GM21360 (cell line): ENCODE data around the gene KIF7.

ENCODE experiments used
- ATAC-seq: cut with Tn5 transposase; IDR thresholded peaks from one replicate; pipeline ENCODE4 v1.9.1; 2021; ENCODE audit warnings: mild to moderate bottlenecking, moderate library complexity; ENCODE audit not compliant: unreplicated experiment

The KIF7 gene

GRCh38 chr15:89671687-89672086, 16.4 kb upstream of the KIF7 start:
- no peak for ATAC-seq

GRCh38 chr15:89670971-89671560, 15.8 kb upstream of the KIF7 start:
- no peak for ATAC-seq

GRCh38 chr15:89669941-89670340, 14.7 kb upstream of the KIF7 start:
- no peak for ATAC-seq

GRCh38 chr15:89669309-89669865, 14.1 kb upstream of the KIF7 start:
- ATAC-seq, result no peak

DNA sequence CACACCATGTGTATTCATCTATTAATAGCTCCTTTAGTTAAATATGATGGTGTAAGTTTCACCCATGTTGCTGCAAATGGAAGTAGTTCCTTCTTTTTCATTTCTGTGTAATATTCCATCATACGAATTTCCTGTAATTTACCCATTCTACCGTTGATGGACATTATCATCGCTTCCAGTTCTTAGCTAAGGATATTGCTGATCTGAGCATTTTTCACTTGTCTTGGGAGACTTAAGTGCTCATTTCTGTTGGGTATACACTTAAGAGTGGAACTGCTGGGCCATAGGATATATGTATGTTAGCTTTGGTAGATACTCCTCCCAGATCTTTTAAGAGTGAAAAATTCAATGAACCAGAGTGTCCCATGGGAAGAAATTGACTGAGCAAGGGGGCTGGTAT, 12.9 kb upstream of the KIF7 start:
- no peak for ATAC-seq

DNA sequence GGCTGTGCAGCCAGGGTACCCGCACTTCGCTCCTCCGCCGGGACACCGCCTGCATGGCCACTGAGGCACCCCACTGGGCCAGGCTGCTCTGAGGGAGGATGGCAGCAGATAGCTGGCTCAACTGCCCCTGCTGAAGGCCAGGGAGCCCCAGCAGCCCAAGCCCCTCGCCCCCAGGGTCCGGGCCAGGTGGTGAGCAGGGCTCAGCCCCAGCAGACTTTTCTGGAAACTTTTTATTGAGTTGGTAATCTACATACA, 12.4 kb upstream of the KIF7 start:
- ATAC-seq, result no peak

GRCh38 chr15:89666858-89667705, 11.8 kb upstream of the KIF7 start:
- no peak for ATAC-seq

DNA sequence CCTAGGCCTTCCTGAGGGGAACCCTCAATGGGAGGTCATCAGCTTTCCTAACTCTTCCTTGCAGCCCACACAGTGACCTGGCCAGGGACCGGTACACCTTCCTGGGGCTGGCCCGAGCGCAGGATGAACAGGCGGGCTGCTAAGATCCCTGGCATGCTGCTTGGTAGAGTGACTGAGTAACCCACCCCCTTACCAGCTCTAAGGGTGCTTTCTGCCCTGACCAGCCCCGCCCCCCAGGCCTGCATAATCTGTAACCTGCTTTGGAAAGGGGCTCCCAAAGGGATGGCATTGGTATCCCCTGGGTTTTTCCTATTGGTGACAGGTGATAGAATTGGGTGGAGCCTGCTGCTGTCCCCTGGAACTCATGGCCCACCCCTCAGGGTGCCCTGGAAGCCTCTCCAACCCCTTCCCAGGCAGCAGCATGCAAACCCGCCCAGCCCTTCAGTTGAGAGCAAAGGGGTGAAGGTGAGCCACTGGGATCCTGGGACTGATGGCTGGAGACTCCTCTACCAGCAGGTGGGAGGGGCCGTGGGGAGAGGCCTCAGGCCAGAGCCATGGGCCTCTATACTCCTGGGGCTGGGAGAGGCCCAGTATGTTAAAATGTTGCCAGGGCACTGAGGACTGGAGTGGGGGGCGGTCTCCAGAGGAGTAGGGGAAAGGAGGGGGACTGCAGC, 11.1 kb upstream of the KIF7 start:
- ATAC-seq, result no peak

DNA sequence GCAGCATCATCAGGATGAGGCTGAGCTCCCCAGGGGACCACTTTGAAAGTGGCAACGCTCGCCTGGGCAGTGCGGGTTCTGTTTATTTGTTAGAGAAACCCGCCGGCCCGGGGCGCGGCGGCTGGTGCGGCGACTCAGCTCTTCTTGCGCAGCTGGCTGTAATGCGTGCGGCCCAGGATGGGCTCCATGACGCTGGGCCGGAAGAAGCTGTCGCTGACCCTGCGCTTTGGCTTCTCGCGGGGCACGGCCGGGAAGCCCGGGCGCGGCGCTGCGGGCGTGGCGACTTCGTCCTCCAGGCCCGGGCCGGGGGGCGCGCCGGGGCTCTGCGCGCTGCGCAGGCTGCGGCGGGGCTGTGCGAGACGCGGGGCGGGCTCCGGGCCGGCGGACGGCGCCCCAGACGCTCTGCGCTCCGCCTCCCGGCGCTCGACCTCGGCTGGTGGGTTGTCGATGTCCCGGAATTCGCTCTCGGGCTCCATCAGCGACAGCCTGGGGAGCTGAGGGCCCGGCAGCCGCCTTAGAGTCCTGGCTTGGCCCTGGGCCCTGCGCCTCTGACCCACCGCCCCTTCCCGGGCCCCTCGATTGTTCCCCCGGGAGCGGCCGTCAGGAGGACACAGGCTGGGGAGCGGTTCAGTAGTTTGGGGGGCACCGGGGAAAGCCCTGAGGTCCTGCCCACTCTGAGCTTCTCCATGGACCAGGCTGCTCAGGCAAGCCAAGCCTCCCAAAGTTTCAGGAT, 10.3 kb upstream of the KIF7 start:
- no peak for ATAC-seq

DNA sequence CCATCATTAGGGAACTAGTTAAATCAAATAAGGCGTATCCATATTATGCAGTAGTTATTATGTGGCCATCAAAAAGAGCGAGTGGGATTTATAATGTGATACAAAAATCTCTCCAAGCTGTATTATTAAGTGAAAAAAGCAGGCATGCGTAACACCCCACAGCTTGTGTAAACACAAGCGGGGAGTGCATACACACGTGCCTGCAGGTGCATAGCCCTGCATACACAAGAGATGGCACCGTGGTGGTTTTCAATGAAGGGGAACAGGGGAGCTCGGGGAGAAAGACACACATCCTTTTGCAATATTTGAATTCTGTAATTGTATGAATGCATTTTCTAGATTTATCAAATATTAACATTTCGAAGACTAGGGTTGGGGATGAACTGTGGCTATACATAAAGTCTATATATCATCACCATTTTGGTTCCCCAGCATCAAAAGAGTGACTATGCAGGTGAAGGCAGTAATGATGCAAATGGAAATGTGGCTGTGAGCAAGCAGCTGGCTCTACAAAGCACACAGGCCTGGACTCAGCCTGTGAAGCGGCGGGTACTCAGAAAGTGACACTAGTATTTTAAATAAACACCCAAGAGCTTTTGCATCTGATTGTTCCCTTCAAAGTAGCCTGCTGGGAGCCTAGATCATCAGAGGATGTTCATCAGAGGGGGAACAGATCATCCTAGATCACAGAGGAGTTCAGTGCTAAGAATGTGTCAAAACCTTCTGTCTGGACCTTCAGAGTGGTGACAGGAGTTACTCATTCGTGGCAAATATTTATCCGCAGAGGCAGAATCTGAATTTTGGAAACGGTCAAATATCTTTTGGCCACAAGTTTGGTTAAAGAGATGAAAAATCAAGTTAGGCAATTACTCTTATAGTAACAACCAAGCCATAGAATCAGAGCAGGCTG, 9.4 kb upstream of the KIF7 start:
- ATAC-seq, result no peak

DNA sequence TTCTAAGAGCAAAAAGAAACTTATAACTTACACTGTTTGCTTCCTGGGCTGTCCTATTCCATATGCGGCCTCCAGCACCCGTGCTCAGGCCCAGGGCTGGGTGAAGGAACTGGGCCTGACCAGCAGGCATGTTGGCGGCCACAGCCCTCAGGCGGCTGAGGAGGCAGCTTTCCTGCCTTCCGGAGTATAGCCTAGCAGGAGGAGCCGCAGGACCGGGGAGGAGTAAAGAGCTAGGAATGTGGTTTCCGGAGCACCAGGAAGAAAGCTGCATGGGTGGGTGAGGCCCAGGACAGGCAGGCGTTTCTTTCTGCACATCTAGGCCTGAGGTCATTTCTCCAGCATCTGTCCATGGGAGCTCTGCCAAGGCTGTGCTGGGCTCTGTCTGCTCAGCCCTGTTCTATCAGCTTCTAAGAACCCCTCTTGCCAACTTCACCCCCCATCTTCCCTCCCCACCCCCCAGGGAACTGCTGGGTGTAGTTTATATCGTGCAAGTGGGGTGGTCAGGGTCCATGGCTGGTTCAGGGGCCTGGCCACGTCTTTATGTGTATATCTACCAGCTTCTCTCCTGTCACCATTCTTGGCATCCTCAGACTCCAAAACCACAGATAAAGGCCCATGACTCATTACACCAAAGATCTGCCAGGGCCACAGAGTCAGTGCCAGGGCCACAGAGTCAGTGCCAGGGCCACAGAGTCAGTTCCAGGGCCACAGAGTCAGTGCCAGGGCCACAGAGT, 7.8 kb upstream of the KIF7 start:
- ATAC-seq, result no peak

DNA sequence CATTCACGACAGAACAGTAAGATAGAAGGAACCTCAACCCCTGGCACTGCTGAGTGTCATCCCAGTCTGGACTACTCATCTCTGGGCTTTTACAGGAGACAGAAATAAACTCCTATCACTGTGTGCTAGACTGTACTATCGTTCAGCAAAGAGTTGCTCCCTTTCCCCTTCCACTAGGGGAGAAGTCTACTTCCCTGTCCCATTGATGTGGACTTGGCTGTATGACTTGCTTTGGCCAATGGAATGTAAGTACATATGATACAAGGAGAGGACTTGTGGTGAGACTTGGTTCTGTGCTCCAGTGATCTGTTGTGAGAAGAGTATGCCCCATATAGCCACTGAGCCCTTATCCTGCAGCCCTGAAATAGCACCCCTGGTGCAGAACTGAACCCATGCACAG, 5.3 kb upstream of the KIF7 start:
- ATAC-seq, result no peak

DNA sequence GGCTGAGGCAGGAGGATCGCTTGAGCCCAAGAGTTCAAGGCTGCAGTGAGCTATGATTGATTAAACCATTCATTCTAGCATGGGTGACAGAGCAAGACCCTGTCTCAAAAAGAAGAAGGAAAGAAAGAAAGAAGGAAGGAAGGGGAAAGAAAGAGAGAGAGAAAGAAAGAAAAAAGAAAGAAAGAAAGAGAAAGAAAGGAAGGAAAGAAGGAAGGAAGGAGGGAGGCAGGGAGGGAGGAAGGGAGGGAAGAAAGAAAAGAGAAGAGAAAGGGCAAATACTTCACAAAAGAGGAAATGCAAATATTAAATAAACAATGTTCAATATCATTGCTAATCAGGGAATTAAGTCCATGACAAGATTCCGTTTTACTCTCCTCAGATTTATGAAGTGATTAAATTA, 4.0 kb upstream of the KIF7 start:
- ATAC-seq, result no peak

- no peak for ATAC-seq
Observed at GRCh38 chr15:89657686-89658200, 2.5 kb upstream of the KIF7 start.

GRCh38 chr15:89656116-89656815, 999 bp upstream of the KIF7 start:
- no peak for ATAC-seq

DNA sequence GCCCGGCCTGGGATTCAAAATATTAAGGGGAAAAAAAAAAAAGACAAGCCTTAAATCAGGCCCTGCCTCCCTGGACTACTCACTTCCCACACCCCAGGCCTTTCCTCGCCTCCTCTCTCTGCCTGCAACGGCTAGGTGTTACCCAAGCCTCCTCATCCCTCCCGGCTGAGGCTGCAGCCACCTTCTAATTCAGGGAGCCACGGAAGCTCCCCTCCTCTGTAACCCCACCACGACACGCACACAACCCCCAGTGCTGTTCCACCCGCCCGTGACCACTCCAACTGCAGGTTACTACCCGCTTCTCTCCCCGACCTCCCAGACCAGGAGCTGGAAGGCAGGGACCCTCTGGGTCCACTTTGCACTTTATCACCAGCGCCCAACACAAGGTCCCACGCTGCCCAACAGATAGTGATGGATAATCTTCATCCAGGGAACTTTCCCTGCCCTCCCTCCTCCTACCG, 936 bp downstream of the KIF7 start:
- no peak for ATAC-seq

DNA sequence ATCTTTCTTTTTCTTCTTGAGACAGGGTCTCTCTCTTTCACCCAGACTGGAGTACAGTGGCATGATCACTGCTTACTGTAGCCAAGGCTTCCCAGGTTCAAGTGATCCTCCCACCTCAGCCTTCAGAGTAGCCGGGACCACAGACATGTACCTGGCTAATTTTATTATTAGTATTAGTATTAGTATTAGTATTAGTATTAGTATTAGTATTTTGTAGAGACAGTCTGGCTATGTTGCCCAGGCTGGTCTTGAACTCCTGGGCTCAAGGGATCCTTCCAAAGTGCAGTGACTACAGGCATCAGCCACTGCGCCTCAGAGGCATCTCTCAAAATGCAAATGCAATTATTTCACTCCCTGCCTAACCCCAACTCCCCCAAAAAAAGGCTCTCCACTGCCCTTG, 1.7 kb downstream of the KIF7 start:
- no peak for ATAC-seq

DNA sequence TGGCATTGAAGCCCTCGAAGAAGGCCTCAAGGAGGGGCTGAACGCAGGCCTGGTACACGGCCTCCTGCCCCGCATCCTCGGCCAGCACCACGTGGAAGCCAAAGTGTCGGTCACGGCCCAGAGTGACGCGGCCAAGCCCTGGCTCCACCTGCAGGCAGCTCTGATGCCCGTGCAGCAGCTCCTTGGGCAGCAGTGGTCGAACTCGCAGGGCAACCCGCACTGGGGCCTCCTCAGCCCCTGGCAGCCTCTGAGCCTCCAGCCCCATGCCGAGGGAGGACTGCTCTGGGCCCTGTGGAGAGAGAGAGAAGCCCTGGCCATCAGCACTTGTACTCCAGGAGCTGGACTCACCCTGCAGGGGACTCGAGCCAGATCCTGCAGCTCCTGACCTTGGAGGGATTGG, 2.6 kb downstream of the KIF7 start:
- no peak for ATAC-seq

DNA sequence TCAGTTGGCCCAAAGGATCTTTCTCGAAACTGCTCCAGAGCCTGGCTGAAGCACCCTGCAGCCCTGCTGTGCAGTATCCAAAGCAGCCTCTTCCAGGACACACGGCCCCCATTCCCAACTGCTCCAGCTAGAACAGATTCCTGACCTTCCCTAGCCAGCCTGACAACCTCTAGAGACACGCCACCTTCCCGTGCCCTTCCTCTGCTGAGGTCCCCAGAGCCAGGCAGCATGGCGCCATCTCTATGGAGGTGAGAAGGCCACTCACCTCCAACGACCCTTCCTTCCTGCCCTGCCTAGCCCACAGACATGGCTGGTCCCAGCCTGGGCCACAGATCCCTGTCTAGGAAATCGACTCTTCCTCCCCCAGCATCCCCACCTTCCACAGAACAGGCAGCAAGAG, 3.1 kb downstream of the KIF7 start:
- no peak for ATAC-seq
